ENCODE data around the gene RAB3IL1. TPM values are rescaled to one million over a fixed set of nuclear protein-coding genes. Genes with fewer than 3 reads are reported as not detected.

Gene RAB3IL1
- total and polyA plus RNA-seq, 8 donors, result 0.58 to 13.3 (median 10.1) TPM; not detected in 1

- peaks cover 6 to 52% (median 26%) of the 10 kb centered on the region in 4 donors for H3K4me1 ChIP-seq
- H3K27me3 ChIP-seq, result peaks cover 0 to 6% (median 3%) of the 10 kb centered on the region in 3 donors
- DNase-seq, result peak in 1 of 2 donors; percentile 10
- WGBS, 5 donors, result 74 to 83% (median 79%) methylated on average over 15 to 17 of the region's 17 CpGs
- TF ChIP-seq POLR2A (IDR thresholded peaks at IDR 0.05), result no peak
- TF ChIP-seq CTCF (IDR thresholded peaks at IDR 0.05), result no peak
- no peak for TF ChIP-seq EP300 (IDR thresholded peaks at IDR 0.05)
- TF ChIP-seq POLR2AphosphoS5 (IDR thresholded peaks at IDR 0.05), result no peak
- peak overlapping the region in 3 of 5 donors; percentile 39 to 46 (median 44) for H3K27ac ChIP-seq
- intact Hi-C loops (cut with DNase I; ENCODE audit: low total_unique reads), result no loop called here
- H3K4me3 ChIP-seq, result no peak overlapping the region
- no peaks in the 10 kb centered on the region for H3K9me3 ChIP-seq
- H3K36me3 ChIP-seq, result peaks cover 0 to 11% (median 8%) of the 10 kb centered on the region in 4 donors
These were observed 5.5 kb downstream of the RAB3IL1 start for GRCh38 chr11:61911701-61912529.

- intact Hi-C loops (cut with DNase I; ENCODE audit: low total_unique reads), result no loop called here
- H3K27me3 ChIP-seq, result no peaks in the 10 kb centered on the region
- peaks cover 0 to 45% (median 20%) of the 10 kb centered on the region in 4 donors for H3K4me1 ChIP-seq
- no peaks in the 10 kb centered on the region for H3K9me3 ChIP-seq
- 73 to 86% (median 76%) methylated on average over 6 to 7 of the region's 7 CpGs for WGBS, 5 donors
- DNase-seq, result no peak
- TF ChIP-seq CTCF (IDR thresholded peaks at IDR 0.05), result no peak
- no peak for TF ChIP-seq POLR2AphosphoS5 (IDR thresholded peaks at IDR 0.05)
- TF ChIP-seq EP300 (IDR thresholded peaks at IDR 0.05), result no peak
- TF ChIP-seq POLR2A (IDR thresholded peaks at IDR 0.05), result no peak
- peak overlapping the region in 3 of 5 donors; percentile 39 to 46 (median 44) for H3K27ac ChIP-seq
- H3K36me3 ChIP-seq, result peaks cover 3 to 18% (median 15%) of the 10 kb centered on the region in 4 donors
- no peak overlapping the region for H3K4me3 ChIP-seq
These were observed 6.2 kb downstream of the RAB3IL1 start for GRCh38 chr11:61911128-61911700.

- TF ChIP-seq CTCF (IDR thresholded peaks at IDR 0.05) (no peak), EP300 (IDR thresholded peaks at IDR 0.05) (no peak), POLR2A (IDR thresholded peaks at IDR 0.05) (no peak), POLR2AphosphoS5 (IDR thresholded peaks at IDR 0.05) (no peak)
- Histone ChIP-seq H3K27me3 (no peaks in the 10 kb centered on the region), H3K9me3 (no peaks in the 10 kb centered on the region), H3K36me3 (peaks cover 10 to 25% (median 23%) of the 10 kb centered on the region in 4 donors), H3K4me3 (no peak overlapping the region), H3K27ac (peak overlapping the region in 2 of 5 donors; percentile 44 to 46), H3K4me1 (peaks cover 0 to 45% (median 20%) of the 10 kb centered on the region in 4 donors)
- intact Hi-C loops (cut with DNase I; ENCODE audit: low total_unique reads), result no loop called here
- 75 to 85% (median 84%) methylated on average over 9 to 13 of the region's 13 CpGs for WGBS, 5 donors
- DNase-seq, result peak in 1 of 2 donors; percentile 80
These were observed 6.9 kb downstream of the RAB3IL1 start for GRCh38 chr11:61910187-61911127.

Measured in stomach (tissue), 9 donors.